GM03348 (cell line): ENCODE measurements around the gene IER2.
A peak's percentile ranks its signal among the peaks of the same experiment; 100 is the strongest.

Source experiments
- DNase-seq: peaks from one replicate; pipeline ENCODE4 v3.0.0; 2012; ENCODE audit warnings: low spot score

The IER2 gene

GRCh38 chr19:13119627-13120026, 30.6 kb upstream of the IER2 start:
- peak; percentile 24 for DNase-seq

GRCh38 chr19:13120031-13120430, 30.2 kb upstream of the IER2 start:
- DNase-seq = no peak

GRCh38 chr19:13120817-13121216, 29.4 kb upstream of the IER2 start:
- DNase-seq = peak; percentile 75

- no peak for DNase-seq
Measured at GRCh38 chr19:13121551-13122274, 28.5 kb upstream of the IER2 start.

GRCh38 chr19:13122275-13122878, 27.8 kb upstream of the IER2 start:
- no peak for DNase-seq

- no peak for DNase-seq
Measured at GRCh38 chr19:13122980-13123957, 26.9 kb upstream of the IER2 start.

GRCh38 chr19:13127051-13127450, 23.2 kb upstream of the IER2 start:
- no peak for DNase-seq

- DNase-seq = no peak
Measured at GRCh38 chr19:13127811-13128575, 22.2 kb upstream of the IER2 start.

- DNase-seq = no peak
Measured at GRCh38 chr19:13128583-13128982, 21.6 kb upstream of the IER2 start.

GRCh38 chr19:13129384-13129783, 20.8 kb upstream of the IER2 start:
- DNase-seq = no peak

- no peak for DNase-seq
Measured at GRCh38 chr19:13130886-13131490, 19.2 kb upstream of the IER2 start.

GRCh38 chr19:13132471-13133180, 17.6 kb upstream of the IER2 start:
- DNase-seq = peak; percentile 80

- no peak for DNase-seq
Measured at GRCh38 chr19:13133241-13133870, 16.9 kb upstream of the IER2 start.

- no peak for DNase-seq
Measured at GRCh38 chr19:13134626-13135025, 15.6 kb upstream of the IER2 start.

- DNase-seq = no peak
Measured at GRCh38 chr19:13135068-13136062, 14.8 kb upstream of the IER2 start.

- no peak for DNase-seq
Measured at GRCh38 chr19:13137290-13137794, 12.9 kb upstream of the IER2 start.

GRCh38 chr19:13138171-13138915, 11.9 kb upstream of the IER2 start:
- DNase-seq = no peak

GRCh38 chr19:13138916-13139198, 11.4 kb upstream of the IER2 start:
- DNase-seq = no peak
